GM19035 (cell line): ENCODE data around the gene SRRM2.

Source experiments
- ATAC-seq: cut with Tn5 transposase; IDR thresholded peaks from one replicate; pipeline ENCODE4 v1.9.1; 2021; ENCODE audit not compliant: unreplicated experiment

Gene SRRM2

DNA sequence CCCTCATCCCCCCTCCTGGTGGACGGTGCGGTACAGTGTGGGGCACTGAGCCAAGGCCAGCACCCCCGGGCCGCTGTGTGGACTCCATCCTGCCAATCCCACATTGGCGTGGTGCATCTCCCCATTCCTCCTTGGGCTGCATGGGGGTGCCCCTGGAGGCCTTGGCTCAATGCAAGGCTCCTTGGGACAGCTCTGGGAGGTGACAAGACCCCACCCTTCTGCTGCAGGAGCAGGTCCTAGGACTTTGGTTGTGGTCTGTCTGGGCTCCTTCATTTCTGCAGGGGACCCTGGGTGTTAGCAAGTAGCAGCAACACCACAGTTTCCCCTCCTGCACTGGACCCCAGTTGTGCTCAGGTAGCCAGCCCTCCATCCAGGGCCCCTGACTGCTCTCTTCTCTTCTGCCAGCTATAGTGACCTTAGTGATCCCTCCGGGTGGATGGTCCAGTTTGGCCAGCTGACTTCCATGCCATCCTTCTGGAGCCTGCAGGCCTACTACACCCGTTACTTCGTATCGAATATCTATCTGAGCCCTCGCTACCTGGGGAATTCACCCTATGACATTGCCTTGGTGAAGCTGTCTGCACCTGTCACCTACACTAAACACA is 65.9 kb downstream of the SRRM2 start:
- no peak for ATAC-seq

DNA sequence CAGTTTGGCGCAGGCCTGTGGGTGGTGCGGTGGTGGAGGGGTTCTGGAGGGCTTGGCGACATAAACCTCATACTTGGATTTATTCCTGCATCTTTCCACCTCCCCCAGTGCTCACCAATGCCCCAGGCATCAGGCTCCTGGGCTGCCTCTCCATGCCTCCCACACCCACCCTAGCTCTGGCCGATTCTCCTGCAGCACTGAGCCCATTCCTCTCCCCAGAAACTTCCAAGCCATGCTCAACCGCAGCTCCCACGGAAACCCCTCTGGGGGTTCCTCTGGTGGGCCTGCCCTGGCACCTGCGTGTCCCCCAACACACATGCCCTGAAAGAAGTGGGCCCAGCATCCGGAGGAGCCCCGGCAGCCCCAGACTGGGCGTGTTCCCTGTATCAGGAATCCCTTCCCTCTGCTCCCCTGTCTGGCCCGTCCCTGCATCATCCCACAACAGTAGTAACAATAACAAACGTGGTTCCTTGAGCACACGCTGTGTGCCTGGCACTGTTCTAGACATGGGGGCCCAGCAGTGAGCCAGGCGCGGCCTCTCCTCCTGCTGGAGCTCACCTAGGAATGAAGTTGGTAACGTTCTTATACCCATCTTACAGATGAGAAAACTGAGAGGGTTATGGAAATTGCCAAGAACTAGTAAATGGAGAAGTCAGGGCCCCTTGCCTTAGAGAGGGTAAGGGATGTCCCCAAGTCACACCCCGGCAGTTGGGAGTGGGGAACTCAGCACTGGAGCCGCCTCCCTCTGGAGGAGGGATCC is 66.9 kb downstream of the SRRM2 start:
- ATAC-seq, result no peak

DNA sequence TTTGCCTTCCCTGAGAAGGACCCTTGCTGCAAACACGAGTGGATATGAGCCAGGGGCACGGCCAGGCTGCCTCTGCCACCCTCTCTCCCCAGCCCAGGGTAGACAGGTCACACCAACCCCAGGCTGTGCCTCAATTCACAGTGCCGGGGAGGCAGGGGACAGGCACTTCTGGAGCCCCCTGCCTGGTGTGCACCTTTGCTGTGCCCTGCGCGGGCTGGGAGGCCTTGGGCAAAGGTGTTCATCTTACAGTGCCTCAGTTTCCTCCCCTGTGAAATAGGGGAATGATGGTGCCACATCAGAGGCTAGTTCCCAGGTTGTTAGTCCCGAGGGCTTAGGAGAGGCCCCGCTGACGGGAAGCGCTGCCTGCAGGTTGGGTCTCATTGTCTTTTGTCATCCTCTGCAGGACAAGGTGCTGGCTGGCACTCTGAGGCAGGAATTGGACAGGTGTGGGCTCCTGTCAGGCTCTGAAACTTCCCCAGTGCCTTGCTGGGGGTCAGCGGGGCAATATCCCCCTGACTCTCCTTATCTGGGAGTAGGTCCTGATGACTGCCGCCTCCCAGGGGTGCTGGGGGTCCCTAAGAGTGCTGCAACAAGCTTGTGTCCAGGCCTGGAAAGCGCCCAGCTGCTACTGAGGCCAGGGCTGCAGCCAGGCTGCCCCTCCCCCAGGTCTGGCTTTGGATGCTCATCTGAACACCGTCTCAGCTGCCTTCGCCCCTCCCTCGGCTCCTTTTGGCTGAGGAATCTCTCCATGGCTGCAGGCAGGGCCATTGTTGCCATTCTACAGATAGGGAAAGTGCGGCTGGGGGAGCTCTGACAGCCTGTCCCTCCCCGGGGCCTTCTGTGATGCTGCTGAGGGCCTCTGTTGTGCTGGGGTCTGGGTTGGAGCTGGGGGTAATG is 67.7 kb downstream of the SRRM2 start:
- no peak for ATAC-seq
